DMS153 treated with DMSO at 0.1 percent for 48 hours (cell line): ENCODE data around the gene UQCRQ.

ENCODE experiments used
- DNase-seq: peaks from one replicate; lab custom pipeline; 2025; ENCODE audit not compliant: unreplicated experiment; lab: John Stamatoyannopoulos, UW

Gene UQCRQ

DNA sequence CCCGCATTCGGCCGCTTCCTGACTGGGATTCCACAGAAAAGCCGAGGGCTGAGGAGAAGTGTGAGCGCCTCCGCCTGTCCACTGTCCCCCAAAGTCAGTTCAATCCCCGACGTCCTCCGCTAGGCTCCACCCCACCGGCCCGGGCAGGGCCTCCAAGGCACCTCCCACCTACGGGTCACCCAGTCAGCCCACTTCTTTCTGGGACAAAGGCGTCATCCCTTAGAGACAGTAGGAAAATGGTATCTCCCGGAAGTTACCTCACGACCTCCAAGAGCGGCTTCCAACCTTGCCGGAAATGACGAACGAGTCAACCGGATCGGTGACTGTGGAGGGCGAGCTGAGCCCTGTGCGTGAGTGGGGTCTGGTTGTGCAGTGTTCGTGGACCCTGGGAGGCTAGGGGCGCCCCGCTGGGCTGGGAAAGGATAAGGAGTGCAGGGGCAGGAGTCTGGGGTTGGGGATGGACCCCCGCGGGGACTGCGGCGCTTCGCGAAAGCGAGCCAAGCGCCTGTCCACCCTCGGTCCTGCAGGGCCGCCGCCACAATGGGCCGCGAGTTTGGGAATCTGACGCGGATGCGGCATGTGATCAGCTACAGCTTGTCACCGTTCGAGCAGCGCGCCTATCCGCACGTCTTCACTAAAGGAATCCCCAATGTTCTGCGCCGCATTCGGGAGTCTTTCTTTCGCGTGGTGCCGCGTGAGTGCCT, at the start of gene UQCRQ, which contains the start of gene GDF9:
Gene UQCRQ, plus strand, starts transcription at position 301 of the 704 bp plus-strand sequence. Its CDS starts 240 bp downstream, at position 541.
Gene GDF9, minus strand, starts transcription at position 128 of the 704 bp plus-strand sequence. CDS start 1,936 bp downstream, outside the sequence.
- DNase-seq, result peak; percentile 75

DNA sequence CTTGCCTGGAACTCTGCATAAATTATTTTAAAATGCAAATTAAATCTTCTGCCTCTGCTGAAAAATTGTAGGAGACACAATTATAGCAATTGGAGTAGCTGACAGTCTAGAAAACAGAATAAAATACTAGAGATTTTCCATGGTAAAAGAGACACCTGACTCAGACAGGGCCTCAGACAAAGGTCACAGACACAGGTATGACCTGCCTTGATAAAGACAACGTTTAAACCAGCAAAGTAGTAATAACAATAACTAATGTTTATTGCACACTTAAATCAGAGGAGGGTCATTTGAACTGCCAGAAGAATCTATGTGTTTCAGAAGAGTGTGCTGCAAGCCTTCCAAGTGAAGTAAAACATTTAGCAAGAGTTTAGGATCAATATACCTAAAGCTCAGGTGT, 49.4 kb upstream of the UQCRQ start:
- no peak for DNase-seq

DNA sequence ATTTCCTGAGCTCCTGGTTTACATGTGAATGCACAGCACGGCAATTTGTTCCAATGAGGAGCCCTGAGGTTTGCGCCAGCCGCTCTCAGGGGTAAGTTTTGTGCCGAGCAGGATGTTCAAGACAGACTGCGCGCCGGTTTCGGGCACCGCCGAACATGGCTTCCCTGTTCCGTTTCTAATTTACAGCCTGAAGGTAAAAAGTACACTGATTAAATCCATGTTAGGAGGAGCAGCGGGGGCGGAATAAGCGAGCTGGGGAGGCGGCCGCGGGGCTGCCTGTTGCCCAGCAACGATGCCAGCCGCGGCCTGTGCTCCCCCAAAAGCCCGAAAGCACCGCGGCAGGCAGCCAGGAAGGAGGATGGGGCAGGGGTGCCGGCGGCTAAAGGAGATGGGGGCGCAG, 47.0 kb upstream of the UQCRQ start:
- DNase-seq, result no peak

DNA sequence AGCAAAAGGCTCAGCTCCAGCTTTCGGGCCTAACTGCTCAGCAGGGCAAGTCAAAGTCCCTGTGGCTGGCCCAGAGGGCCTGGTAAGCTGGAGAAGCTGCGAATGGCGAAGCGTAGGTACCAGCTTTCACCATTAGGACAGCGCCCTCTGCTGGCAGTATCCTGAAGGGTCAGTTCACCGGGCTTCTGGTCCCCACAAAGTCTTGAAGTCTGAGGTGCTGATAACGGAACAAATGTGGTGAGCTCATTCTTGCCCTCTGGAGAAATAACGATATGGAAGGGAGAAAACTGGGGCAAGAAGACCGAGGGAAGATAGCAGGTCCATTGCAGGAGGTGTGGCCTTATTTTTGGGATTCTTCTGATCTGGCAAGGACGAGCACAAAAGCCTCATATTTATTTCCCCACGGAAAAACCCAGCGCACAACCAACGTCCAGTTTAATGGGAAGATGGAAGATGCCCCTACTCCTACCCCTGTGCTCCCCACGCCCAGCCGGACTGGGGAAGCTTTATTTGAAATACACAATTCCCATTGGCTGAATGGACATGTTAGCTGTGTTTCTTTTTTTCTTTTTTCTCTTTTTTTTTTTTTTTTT, 46.2 kb upstream of the UQCRQ start:
- peak; percentile 43 for DNase-seq

DNA sequence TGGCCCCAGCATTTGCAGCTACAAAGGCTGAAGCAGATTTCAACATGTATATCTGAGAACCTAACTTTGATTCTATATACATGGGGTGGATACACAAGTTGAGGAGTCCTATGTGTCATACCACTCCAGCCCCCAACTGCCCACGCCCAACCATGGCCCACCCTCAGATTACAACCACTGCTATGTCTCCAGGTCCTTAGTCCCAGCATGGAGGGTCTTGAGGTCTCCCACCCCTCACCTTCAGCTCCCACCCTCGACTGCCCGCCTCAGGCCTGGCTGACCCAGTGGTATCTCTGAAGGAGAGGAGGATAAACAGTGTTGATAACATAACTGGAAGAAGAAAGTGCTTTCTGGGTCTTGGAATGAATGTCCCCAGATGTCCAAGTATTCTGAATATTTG, 45.1 kb upstream of the UQCRQ start:
- DNase-seq, result no peak

DNA sequence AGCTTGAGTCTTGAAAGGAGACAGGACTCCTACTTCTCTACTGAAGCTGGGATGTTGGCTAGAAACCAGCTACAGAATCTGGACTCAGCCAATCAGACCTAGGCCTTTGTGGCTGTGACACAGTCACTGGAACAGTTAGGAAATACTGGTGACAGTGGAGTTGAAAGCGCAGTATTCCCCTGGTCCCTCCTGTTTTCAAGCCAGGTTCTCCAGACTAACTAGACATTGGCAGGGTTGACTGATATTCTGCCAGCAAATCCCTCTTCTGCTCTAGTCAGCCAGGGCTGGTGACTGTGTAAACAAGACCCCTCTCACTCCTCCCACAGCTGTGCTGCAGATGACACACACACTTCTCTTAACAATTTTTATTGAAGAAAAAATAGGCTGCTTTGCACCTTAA, 44.7 kb upstream of the UQCRQ start:
- DNase-seq, result no peak

DNA sequence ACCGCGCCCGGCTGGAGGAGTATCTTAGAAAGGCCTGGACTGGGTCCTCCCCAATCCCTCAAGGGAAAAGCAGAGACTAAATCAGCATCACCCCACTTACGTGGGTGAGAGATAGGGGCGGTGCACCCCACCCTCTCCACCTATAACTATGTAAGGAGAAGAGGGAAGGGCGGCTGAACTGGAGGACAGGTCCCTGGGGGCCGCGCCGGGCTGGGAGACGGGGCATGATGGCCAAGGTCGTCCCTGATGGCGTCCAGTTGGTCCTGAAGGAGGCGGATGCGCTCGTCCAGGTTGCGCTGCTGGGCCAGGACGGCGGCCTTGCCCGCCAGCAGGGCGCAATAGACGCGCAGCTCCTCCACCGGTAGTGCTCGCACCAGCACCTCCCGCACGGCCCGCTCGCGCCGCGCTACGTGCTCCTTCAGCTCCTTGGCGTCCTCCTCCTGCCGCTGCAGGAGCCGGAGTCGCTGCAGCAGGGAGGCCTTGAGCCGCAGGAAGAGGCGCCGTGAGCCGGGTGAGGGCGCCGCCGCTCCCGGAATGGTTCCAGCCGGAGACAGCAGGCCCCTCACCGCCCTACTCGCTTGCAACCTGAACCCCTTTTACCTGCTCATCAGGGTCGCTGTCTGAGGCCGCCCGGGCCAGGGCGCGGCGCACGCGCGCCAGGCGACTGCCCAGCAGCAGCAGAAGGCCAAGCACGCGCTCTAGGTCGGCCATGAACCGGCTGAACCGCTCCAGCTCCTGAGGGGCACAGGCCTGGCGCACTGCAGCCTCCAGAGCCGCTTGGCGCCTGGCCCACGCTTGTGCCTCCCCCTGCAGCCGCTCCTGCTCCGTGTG, 43.6 kb upstream of the UQCRQ start:
- no peak for DNase-seq

DNA sequence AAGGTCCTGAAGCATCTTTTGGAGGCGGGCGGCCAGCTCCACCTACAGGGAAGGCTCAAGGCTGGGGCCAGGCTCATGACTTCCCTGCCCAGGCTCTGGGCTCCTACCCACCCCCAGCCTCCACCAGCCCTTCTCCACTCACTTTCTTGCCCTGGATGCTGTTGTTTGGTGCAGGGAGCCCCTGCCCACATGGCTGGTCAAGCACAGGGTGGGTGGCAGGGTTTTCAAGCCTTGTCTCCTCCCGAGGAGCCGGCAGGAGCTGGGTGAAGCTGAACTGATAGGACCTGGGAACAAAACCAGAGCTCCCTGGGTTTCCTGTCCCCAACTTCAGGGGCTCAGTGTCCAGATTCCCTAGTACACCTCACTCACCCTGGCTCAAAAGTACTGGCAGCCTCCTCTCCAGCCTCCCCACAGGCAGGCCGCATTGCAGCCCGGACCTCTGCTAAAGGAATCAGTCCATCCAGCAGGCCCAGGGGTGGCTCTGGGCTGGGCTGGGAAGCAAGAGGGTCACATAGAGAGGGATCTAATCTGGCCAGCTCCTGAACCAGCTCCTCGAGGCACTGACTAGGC, 42.9 kb upstream of the UQCRQ start:
- DNase-seq, result no peak

DNA sequence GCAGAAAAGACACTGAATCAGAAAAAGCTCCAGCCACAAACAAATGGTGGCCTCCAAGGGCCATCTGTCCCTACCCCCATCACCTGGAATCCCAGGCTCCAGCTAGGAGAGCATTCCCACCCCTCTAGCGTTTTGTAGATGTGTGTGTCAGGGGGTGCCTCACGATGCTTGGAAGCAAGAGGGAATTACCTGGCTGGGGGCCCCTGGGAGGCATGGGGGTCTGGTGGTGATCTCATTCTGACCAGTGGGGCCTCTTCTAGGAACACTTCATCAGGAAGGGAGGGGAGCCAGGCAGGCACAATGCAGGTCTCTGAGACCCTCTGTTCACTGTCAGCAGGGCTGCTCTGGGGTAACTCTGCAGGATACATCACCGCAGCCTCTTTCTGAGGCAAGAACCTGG, 42.0 kb upstream of the UQCRQ start:
- no peak for DNase-seq

DNA sequence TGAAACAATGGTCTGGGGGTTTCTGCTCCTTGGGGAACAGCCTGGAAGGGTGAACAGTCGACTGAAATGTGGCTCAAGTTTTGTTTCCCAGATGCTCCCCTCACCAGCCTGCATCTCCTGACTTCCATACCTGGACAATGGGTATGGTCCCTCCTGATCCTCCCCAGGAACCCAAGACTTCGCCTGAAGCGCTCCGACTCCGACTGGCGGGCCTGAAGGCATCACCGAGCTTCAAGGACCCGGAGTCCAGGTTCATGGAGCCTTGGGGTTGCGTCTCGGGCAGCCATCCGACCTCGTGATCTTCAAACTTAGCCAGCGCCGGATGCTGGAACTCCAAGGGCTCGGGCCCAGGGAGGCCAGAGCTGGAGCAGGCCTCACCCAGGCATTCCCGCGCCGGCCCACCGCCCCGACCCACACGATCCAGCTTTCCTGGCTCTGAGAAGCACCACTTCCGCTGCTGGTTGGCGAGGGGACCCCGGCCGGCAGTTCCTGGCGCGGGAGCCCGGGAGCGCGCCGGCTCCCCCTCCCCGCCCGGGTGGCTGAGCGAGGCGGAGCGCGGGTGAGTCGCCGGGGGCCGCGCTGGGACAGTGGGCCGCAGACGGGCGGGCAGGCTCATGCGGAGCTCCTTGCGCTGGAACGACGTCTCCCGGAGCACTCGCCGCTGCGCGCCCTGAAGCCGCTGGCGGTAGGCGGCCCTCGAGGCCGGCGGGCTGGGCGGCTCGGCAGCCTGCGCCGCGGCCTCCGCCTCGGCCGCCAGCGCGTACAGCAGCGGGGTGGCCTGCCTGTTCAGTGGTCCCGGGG, 41.2 kb upstream of the UQCRQ start:
- DNase-seq, result no peak

DNA sequence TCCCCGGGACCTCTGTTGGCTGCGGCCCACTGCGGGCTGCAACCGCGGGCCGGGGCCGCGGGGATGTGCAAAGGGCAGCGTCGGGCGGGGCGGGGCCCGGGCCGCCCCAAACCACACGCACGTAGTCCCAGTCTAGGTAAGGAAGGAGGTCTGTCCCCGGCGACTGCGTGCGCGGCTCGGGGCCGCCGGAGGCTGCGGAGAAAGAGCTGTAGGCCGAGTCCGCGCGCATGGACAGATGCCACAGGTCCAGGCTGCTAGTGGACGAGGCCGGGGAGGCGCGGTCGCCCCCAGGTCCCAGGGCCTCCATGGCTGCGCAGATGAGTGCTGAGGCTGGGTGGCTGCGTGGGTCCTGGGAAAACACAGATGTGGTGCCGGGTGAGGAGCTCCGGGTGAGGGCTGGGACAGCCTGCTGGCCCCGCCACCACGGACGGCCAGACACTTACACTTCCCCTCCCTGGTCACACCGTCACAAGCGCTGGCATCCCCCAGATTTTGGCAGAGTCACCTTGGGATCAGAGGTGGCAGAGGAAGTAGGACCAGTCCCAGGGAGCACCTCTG, 40.5 kb upstream of the UQCRQ start:
- no peak for DNase-seq

DNA sequence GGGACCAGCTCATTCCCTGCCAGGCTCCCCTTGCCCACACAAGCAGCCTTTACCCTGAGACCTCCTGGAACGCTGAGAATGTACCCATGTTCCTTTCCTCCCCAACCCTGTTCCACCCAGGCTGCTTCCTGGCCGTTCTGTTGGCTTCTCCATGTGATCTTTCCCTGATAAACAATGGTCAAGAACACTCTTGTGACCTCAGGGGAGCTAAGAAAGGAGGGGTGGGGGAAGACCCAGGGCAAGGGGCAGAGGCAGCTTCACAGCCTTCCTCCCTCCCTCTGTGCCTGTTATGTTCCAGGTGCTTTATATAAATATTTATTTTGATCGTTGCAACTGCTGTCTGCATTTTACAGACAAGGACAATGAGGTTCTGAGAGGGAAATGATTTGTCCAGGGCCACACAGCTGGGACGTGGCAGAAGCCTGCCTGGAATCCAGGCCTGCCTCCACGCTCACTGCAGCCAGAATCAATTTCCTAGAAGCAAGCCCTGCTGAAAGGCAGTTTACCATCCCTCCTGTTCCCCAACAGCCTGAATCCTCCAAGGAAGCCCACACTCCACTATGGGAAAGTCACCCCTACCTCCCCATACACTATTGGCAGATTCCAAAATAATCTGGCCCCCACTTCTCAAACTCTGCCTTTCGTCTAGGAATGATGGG, 39.9 kb upstream of the UQCRQ start:
- DNase-seq, result no peak

DNA sequence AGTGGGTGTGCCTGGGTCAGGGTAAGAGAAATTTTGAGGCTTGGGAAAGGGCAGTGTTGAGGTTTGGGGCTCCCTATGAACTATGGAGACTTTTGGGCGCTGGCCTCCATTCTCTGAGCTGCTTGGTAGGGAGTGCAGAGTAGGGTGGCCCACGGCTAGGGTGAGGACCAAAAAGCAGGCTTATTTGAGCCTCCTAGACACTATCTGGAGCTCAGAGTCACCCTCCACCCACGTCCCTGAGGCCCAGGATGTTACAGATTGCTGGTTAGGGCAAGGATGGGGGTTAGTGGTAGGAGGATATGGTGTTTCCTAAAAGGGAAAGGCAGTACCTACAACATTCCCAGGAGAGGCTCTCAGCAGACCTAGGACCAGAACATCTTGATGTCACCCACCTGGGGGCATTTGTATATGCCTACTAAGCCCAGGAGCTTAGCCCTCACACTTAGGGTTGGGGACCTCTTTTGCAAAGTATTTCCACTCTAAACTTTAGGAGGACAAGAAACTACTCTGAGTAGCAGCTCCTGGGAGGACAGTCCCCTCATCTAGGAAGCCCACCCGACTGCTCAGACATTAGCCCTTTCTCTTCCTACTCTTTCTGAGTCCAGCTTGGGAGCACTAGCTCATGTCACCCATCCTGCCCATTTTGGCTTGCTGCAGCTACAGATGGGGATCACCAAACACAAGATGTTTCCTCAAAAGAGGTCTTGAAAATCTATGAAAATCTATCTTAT, 38.3 kb upstream of the UQCRQ start:
- no peak for DNase-seq

DNA sequence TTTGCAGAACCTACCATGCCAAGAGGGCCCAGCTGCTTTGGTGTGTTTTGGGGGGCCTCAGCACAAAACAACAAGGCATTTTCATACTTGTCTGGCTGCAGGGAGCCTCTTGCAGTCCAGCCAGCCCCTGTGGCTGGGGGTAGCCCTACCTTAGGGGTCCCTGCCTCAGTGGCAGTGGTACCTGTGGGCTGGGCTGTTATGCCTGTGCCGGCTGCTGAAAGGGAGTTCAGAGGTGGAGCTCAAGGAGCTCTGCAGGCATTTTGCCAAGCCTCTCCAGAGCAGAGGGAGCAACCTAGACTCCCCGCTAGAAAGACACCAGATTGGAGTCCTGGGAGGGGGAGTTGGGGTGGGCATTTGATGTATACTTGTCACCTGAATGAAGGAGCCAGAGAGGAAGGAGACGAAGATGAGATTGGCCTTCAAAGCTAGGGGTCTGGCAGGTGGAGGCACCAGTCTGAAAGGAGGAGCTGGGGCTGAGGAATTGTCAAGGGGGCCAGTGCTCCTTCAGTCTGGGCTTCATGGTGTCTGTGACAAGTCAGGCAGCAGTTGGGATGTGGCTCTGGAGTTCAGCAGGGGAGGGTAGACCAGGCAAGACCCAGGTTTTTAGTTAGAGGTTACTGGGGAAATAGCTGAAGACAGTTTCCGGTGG, 37.5 kb upstream of the UQCRQ start:
- DNase-seq, result no peak

DNA sequence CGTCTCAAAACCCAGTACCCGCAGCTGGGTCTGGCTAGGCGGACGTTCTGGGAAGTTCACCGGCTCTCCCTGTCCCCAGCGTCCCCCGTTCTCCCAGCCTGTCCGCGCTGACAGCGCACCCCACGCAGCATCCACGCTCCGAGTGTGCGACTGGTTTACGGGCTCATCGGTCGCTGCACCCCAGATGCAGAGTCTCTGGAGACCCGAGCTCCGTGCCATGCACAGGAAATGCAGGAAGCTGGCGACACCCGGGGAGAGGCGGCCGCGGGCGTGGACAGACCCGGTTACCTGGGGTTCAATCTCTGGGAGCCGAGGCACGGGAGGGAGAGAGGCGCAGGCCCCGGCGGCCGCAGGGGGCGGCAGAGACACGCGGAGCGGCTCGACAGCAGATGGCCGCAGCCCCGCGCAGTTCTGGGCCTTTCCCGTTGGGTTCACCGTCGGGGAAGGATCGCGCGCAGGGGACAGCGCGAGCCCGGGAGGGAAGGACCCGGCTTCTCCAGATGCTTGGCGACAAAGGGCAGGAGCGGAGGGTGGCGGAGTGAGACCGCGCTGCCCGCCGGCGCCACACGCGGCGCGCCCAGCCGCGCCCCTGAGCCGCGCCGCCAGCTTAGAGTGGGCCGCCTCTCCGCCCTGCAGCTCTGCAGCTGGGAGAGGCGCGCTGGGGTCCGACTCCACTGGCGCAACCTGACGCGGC, 36.6 kb upstream of the UQCRQ start:
- no peak for DNase-seq

DNA sequence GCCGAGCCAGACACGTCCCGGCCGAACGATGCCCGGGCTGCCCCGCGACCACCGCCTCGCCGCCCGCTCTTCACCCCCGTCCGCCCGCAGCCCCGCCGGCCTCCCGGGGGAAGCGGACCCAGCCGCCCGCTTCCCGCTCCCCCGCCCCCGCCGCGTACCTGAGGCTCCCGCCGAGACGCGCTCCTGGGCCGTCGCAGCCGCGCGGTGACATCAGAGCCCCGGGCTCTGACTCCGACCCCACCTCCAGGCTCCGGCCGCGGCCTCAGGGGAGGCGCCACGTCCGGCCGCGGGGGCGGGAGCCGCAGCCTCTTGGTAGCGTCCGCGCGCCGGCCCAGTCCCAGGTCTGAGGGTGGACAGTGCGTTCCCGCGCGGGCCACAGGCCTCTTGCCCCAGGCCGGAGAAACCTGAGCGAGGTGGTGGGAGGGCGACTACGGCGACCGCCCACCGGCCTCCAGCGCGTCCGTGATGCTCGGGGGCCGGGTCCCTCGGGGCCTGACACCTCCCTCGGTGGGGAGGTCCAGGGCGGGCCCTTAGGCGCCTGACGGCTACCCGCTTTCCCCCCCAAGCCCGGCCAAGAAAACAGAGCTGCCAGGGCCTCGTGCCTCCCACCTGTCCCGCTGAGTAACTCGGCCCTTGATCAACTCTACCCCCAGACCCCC, 35.9 kb upstream of the UQCRQ start, which contains the start of gene SHROOM1:
Gene SHROOM1, minus strand, starts transcription at position 212 of the 659 bp plus-strand sequence. CDS start 4,507 bp downstream, outside the sequence.
- DNase-seq, result no peak

DNA sequence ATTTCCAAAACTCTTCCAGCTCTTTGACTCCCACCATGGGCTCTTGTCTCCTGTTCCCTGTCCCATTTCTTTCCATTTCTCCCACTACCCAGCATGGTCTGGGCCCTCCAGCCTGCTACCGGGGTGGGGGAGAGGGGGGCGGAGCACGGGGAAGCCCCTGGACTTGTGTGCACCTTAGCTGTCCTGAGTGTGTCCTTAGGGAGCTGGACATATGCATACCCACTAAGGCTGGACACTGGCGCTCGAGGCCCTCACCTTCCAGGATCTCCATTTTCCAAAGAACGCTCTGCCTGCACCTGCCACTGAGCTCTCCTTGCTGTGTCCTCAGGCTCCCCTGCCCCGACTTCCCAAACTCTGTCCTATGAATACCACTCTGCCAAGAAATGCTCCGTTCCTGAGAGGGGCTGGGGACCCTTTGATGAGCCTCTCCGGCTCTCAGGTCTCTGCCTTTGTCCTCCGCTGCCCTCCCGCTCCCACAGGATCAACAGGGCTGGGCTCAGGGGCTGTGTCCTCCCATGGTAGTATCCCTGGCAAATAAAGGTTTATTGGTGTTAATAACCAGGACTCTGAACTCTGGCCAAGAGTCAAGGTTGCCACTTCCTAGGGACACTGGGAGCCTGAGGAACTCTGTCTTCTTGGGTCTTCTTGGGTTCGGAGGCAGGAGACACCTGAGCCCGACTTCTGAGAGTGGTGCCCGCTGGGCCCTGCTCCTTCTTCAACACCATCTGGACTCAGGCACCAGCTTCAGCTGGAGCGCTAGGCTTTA, 35.2 kb upstream of the UQCRQ start:
- DNase-seq, result no peak
